GM08714 (cell line): Measurements from ENCODE around the gene MLF1.
"Not testable (repeated sequence)": the region's sequence is repeated elsewhere in the genome, so short reads cannot be mapped to it uniquely, and the experiment has no call there.

Source experiments
- H3K4me3 ChIP-seq: fragments of 200-500 bp; sonication (Bioruptor generic); 2 replicates; pipeline ENCODE4 v1.5.1; 2014; ENCODE audit warnings: mild to moderate bottlenecking, low read length, inconsistent platforms
- ZNF274 ChIP-seq: IDR thresholded peaks from 2 replicates; pipeline ENCODE4 v1.6.1; 2012; ENCODE audit warnings: mild to moderate bottlenecking, low read depth, low read length

The MLF1 gene, protein sequence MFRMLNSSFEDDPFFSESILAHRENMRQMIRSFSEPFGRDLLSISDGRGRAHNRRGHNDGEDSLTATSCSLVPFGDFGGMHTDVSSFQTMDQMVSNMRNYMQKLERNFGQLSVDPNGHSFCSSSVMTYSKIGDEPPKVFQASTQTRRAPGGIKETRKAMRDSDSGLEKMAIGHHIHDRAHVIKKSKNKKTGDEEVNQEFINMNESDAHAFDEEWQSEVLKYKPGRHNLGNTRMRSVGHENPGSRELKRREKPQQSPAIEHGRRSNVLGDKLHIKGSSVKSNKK

DNA sequence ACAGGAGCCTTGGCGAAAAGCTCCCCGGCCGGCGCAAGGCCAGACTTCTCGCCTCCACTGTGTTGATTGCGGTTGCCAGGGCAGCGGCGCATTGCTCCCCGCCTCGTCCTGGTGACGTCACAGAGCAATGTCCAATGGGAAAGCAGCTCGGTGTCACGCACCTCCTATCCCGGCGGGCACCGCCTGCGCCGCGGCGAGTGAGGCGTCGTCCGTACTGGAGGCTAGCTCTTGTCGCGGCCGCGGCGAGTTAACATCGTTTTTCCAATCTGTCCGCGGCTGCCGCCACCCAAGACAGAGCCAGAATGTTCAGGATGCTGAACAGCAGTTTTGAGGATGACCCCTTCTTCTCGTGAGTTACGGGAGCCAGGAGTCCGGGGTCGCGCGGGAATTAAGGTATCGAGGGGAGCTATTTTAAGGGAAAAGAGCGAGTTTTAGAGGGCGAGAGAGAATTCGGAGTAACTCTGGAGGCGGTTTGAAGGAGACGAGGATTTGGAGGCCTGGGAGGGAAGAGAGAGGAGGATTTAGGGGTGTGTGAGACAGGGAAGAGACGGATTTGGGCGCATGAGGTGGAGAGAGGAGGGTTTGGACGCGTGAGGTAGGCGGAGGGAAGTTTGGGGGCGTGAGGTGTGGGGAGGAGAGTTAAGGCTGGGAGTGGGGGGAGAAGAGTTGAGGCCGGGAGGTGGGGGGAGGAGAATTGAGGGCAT, at the start of gene MLF1:
Gene MLF1, plus strand, starts transcription at position 196 of the 704 bp plus-strand sequence. Its CDS starts 107 bp downstream, at position 303.
- TF ChIP-seq ZNF274, result no peak
- peak within 1 kb of the TSS; percentile 55; the same call in 1 of the 2 replicates for H3K4me3 ChIP-seq

DNA sequence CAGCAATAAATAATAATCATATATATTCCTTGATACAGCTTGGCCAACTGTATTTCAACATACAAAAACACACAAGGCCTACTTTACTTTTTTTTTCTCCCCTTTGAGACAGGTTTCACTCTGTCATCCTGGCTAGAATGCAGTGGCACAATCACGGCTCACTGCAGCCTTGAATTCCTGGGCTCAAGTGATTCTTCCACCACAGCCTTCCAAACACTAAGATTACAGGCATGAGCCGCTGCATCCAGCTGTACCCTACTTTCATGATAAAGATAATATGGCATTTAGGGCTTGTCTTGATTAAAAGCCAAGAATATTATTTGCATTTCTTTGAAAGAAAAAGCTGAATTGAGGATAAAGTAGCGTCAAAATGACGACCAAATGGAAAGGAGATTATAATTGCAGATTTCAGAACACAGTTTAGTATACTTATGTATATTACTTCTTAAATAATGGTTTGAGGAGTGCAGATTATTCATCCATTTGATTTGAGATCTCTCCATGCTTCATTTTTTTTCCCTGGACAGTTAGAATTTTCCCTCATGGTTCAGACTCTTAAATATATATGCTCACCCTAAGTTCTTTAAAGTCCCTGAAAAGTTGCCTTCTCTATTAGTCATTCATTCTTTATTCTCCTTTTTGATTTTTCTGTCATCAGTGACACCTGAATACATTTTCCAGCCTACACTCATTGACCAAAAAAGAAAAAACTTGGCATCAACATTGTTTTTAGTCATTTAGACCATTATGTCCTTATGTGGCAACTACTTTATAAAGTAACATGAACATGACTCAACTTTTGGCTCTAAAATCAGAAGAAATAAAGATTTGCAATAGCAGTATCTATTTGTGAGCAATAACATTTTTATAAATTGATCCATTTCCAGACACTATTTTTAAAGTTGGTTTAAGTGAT, 48.5 kb upstream of the MLF1 start:
- H3K4me3 ChIP-seq, result no peak overlapping the region
- no peak for TF ChIP-seq ZNF274

DNA sequence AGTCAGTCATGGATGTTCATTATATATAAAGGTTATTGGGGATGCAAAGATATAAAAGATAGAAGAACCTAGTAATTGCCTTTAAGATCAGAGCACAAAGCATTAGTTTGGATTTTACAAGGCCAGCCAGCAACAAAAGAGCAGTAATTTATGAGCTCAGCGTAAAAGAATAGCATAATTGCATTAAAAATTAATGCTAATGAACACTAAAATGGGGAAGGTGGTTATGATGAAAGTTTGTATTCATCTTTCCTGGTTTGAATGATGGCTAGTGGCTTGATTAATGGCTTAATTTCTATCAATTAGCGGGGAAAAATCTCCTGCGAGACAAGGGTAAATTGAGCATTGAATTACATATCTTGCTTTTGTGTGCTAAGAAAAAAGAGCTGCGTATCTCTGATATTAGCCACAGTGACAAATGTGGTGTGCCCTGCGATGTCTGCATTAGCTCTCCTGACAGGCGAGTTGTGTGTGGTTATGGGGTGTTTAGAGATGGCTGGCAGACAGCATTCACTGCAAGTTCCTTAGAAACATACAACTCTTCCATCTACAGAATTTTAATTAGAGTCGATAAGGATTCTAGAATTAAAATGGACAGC, 42.8 kb upstream of the MLF1 start:
- H3K4me3 ChIP-seq, result no peak overlapping the region
- no peak for TF ChIP-seq ZNF274

DNA sequence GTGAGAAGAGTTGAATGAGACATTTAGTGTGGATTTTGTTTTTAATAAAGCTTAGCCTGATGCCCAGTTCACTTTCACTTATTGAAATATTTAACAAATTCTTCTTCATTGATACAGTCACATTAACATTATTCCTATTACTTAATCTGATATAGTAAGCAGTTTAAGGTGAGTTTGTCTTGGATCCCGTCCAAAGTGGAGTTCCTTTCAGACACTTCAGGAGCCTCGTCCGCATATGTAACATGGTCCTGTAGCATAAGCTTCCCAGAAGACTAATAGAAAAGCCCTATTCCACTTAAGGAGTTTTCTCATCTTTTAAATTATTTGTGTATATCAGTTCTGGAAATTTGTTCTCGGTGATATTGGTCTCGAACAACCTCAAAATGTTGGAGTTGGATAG, 39.7 kb upstream of the MLF1 start:
- H3K4me3 ChIP-seq, result no peak overlapping the region
- no peak for TF ChIP-seq ZNF274

DNA sequence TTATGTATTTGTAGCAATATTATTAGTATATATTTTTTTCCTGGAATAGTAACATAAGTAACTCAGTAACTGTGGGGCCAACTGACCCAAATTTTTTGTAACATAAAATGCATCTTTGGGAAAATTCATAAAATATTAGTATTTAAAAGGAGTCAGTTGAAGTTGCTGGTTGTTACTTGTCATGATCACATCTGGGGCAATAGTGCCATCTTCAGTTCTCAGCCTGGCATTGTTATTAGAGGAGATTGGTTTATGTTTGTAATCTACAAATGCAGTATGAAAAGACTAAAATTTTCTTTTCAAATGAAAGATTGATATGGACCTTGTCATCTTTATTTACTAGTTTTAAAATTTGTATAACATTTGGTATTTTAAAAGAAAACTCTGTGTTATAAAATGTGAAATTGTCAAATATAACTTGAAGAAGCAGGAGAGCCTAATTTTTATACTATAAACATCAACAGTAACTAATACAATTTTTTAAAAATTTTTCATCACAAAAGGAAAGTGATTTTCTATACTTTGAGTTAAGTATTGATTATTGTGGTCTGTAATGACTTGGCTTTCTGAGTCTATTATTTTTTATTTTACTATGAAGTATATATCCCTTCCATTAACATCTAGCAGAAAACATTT, 38.8 kb upstream of the MLF1 start:
- no peak for TF ChIP-seq ZNF274
- no peak overlapping the region for H3K4me3 ChIP-seq

DNA sequence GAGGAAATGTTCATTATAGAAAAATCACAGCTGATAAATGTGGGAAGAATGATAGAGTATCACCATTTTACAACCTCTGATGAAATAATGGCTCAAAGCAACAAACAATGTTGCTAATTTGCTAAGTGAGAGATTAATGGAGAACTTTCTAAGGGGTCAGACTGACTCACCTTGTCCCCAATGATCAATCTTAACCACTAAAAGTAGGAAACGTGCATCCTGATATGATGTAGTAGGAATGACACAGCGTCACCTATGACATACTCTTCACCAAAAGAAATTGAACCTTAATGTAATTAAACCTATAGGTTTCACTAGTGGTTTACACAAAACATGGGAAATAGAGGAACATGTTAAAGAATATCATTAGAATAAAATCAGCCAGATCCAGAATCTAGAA, 35.1 kb upstream of the MLF1 start:
- TF ChIP-seq ZNF274, result no peak
- no peak overlapping the region for H3K4me3 ChIP-seq

DNA sequence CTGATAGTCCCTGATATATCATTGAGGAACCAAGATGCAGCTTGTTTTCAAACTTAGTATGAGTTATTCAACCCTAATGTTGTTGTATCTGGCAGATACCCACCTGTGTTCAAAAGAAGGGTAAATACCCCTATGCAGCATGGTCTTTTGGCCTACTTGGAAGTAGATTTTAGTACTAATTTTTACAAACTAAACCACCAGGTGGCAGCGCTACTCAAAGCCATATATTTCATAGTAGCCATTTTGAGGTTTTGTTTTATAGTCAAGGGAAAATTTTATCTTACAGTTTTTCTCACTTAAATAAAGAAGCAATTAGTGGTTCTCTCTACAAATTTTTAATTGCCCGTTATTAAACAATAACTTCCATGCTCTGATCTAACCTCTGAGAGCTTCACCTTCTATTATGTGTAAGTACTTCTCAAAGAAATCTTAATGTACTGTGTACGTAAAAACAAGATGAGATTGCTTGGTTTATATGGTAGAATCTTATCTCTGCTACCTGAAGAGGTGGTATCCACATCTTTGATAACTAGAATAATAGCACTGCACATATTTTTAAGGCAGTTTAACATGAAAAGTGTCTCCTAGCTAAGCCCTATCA, 31.5 kb upstream of the MLF1 start:
- H3K4me3 ChIP-seq, result no peak overlapping the region
- TF ChIP-seq ZNF274, result no peak

DNA sequence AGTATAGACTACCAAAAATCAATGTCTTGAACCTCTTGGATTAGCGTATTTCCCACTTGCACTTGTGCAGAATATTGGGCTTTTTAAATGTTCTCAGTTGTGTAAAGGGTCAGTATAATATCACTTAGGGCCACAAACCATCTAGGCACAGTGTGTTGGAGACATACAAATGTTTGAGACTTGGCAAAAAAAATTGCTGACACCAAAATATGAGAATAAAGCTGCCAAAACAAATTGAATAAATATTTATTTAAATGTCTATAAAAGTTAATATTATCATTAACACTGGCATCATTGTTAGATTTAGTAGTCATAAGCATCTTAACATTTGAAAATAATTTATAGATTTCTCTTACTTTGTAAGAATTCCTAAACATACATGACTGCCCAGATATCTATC, 30.9 kb upstream of the MLF1 start:
- no peak overlapping the region for H3K4me3 ChIP-seq
- no peak for TF ChIP-seq ZNF274

DNA sequence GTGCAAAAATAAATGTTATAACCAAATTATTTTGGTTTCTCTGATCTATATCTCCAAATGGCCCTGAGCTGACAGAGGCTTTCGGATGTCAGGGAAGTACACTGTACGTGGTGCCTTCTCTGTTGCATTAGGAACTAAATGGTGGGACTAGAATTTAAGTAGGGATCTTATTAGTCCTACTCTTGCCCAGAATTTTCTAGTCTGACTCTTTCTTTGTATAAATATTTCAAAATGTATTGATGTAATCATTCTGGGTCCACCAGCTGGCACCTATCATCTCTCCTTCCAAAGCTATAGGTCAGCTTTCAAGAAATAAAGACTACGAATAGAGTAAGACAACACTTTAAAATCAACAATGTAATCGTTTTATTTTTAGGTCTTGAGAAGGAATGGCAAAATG, 22.3 kb upstream of the MLF1 start:
- no peak overlapping the region for H3K4me3 ChIP-seq
- no peak for TF ChIP-seq ZNF274

DNA sequence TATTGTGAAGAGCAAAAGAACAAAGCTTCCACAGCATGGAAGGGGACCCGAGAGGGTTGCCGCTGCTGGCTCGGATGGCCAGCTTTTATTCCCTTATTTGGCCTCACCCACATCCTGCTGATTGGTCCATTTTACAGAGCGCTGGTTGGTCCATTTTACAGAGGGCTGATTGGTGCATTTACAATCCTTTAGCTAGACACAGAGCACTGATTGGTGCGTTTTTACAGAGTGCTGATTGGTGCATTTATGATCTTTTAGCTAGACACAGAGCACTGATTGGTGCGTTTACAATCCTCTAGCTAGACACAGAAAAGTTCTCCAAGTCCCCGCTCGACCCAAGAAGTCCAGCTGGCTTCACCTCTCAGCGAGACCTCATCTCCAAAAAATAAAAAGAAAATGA, 21.1 kb upstream of the MLF1 start:
- H3K4me3 ChIP-seq, result not testable (repeated sequence)

DNA sequence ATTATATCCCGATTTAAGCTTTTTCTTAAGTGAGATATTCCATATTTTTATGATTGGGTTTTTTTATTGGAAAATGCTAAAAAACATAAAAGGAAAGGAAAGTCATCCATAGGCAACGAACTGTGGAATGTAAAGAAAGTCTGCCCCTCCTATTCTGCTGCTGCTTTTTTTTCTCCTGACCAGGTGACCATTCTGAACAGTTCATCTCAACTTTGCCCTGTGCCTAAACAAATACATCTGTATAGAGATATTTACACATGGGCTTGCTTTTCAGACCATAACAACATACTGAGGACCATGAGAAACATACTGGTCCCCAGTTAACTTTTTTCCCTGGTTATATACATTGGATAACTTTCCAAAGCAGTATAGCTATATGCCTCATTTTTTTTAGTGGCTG, 18.9 kb upstream of the MLF1 start:
- no peak overlapping the region for H3K4me3 ChIP-seq
- no peak for TF ChIP-seq ZNF274

DNA sequence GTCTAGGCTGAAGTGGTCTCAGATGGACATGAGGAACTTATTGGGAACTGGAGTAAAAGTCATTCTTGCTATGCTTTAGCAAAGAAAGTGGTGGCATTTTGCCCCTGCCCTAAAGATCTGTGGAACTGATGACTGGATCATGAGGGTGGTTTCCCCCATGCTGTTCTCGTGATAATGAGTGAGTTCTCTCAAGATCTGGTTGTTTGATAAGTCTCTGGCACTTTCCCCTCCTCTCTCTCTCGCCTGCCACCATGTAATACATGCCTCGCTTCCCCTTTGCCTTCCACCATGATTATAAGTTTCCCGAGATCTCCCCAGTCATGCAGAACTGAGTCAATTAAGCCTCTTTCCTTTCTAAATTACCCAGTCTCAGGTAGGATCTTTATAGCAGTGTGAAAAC, 11.5 kb upstream of the MLF1 start:
- TF ChIP-seq ZNF274, result no peak
- no peak overlapping the region for H3K4me3 ChIP-seq

DNA sequence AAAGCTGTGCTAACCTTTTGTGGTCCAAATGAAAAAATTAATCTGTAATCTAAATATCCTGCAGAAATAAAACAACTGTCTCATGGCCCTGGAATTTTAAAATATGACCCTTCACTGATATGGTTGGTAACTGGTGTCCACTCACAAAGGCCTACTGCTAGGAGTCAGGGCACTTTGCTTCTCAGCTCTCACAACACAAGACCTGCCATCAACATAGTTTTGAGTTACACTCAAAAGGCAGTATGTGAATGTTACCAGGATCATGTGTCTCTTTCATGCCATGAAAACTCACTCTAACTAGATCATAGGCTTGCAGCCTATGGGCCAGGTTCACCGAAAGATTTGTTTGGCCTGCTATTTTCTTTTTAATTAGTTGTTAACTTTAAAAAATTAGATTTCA, 10.0 kb upstream of the MLF1 start:
- H3K4me3 ChIP-seq, result no peak overlapping the region
- no peak for TF ChIP-seq ZNF274
